HG03095 (cell line): ENCODE results near the gene CELA1.

ENCODE experiments used
- ATAC-seq: cut with Tn5 transposase; IDR thresholded peaks from one replicate; pipeline ENCODE4 v1.9.1; 2021; ENCODE audit warnings: moderate library complexity; ENCODE audit not compliant: unreplicated experiment

Gene CELA1

GRCh38 chr12:51346581-51346980 lies at the start of gene CELA1:
Gene CELA1, minus strand, starts transcription at chr12:51346679. Its CDS starts 41 bp downstream, at chr12:51346638.
- ATAC-seq = no peak

GRCh38 chr12:51395283-51396230 lies 49.1 kb upstream of the CELA1 start:
- peak; percentile 38 for ATAC-seq

GRCh38 chr12:51393676-51394545 lies 47.4 kb upstream of the CELA1 start:
- no peak for ATAC-seq

- no peak for ATAC-seq
Measured at GRCh38 chr12:51392556-51393237, 46.2 kb upstream of the CELA1 start.

- ATAC-seq = peak; percentile 39
Measured at GRCh38 chr12:51391283-51392123, 45.0 kb upstream of the CELA1 start, which contains the start of gene GALNT6. Gene GALNT6, minus strand, starts transcription at chr12:51391406. Its CDS starts 11,625 bp downstream, at chr12:51379781.

- ATAC-seq = peak; percentile 5
Measured at GRCh38 chr12:51390891-51391282, 44.4 kb upstream of the CELA1 start.

GRCh38 chr12:51390457-51390856 lies 44.0 kb upstream of the CELA1 start:
- no peak for ATAC-seq

- ATAC-seq = no peak
Measured at GRCh38 chr12:51389302-51389999, 43.0 kb upstream of the CELA1 start.

- ATAC-seq = no peak
Measured at GRCh38 chr12:51388846-51389245, 42.4 kb upstream of the CELA1 start.

- no peak for ATAC-seq
Measured at GRCh38 chr12:51388069-51388799, 41.8 kb upstream of the CELA1 start.

- no peak for ATAC-seq
Measured at GRCh38 chr12:51386351-51386750, 39.9 kb upstream of the CELA1 start.

GRCh38 chr12:51383269-51383905 lies 36.9 kb upstream of the CELA1 start:
- ATAC-seq = no peak

GRCh38 chr12:51382173-51382572 lies 35.7 kb upstream of the CELA1 start:
- ATAC-seq = no peak

- no peak for ATAC-seq
Measured at GRCh38 chr12:51381226-51382079, 35.0 kb upstream of the CELA1 start.

GRCh38 chr12:51379571-51379970 lies 33.1 kb upstream of the CELA1 start:
- ATAC-seq = no peak

GRCh38 chr12:51378749-51379148 lies 32.3 kb upstream of the CELA1 start:
- ATAC-seq = no peak
